HepG2 (cell line): Measurements from ENCODE around the gene SAMD4B. TPM values are rescaled to one million over a fixed set of nuclear protein-coding genes. Genes with fewer than 3 reads are reported as not detected.

Experiments
- FOXO1 ChIP-seq: sonication (generic); formaldehyde crosslinking; IDR thresholded peaks from 2 replicates; pipeline ENCODE4 v1.4.0; 2020; ENCODE audit warnings: missing genetic modification reagents
- HDAC2 ChIP-seq: sonication (generic); formaldehyde crosslinking; IDR thresholded peaks from 2 replicates; pipeline ENCODE4 v1.4.0; 2020; ENCODE audit warnings: missing genetic modification reagents
- HES4 ChIP-seq: sonication (generic); formaldehyde crosslinking; IDR thresholded peaks from 2 replicates; pipeline ENCODE4 v1.9.0; 2021; ENCODE audit warnings: mild to moderate bottlenecking, missing genetic modification reagents, borderline replicate concordance
- MEF2D ChIP-seq: sonication (generic); formaldehyde crosslinking; IDR thresholded peaks from 2 replicates; pipeline ENCODE4 v1.5.1; 2020; ENCODE audit warnings: mild to moderate bottlenecking, missing genetic modification reagents
- NFE2 ChIP-seq: sonication (generic); formaldehyde crosslinking; IDR thresholded peaks from 2 replicates; pipeline ENCODE4 v1.4.0; 2020; ENCODE audit warnings: missing genetic modification reagents
- SALL1 ChIP-seq: sonication (generic); formaldehyde crosslinking; IDR thresholded peaks from 2 replicates; pipeline ENCODE4 v1.8.0; 2022; ENCODE audit warnings: mild to moderate bottlenecking, missing genetic modification reagents
- TCF7L2 ChIP-seq: IDR thresholded peaks from 2 replicates; pipeline ENCODE4 v1.6.1; 2011; ENCODE audit warnings: mild to moderate bottlenecking, low read depth, low read length, moderate library complexity
- THAP11 ChIP-seq: IDR thresholded peaks from 2 replicates; pipeline ENCODE4 v1.6.1; 2016; ENCODE audit warnings: missing biosample characterization, missing genetic modification reagents
- U2AF2 ChIP-seq: fragments of 200-400 bp; formaldehyde crosslinking; IDR thresholded peaks from 2 replicates; pipeline ENCODE4 v1.6.1; 2017; ENCODE audit warnings: low read depth, mild to moderate bottlenecking, low read length
- ZNF350 ChIP-seq: sonication (generic); formaldehyde crosslinking; IDR thresholded peaks from 2 replicates; pipeline ENCODE4 v1.4.0; 2020; ENCODE audit warnings: mild to moderate bottlenecking, low read depth, missing genetic modification reagents, borderline replicate concordance
- polyA plus RNA-seq, 8 experiments: library from polyadenylated mRNA; depleted of rRNA in 3 of 8; stranded (reverse) in 7 of 8; unstranded in 1 of 8; fragments of >200 nt; fragmentation: Illumina TruSeq in 4 of 8; extraction: Trizol in 4 of 8; gene quantifications; 2 replicates each; pipeline versions ENCODE4 v1.2.1 to v1.2.3, GENCODE V29; 2011 to 2016; ENCODE audit warnings: low read depth in 4 of 8, missing spikeins in 1 of 8, mixed read lengths in 1 of 8; ENCODE audit not compliant: insufficient read depth in 1 of 8
- total RNA-seq, 5 experiments: library from RNA; depleted of rRNA; stranded (reverse); fragments of >200 nt; fragmentation: Illumina TruSeq; extraction: Trizol; gene quantifications; 2 replicates each; pipeline ENCODE4 v1.2.3, GENCODE V29; 2016; ENCODE audit warnings: low read depth in 1 of 5
- TF ChIP-seq, protein P1 (sequence below): sonication (generic); formaldehyde crosslinking; IDR thresholded peaks from 2 replicates; pipeline ENCODE4 v1.5.1; 2020; ENCODE audit warnings: mild to moderate bottlenecking, moderate library complexity, missing genetic modification reagents
- TF ChIP-seq, protein P2 (sequence below): sonication (generic); formaldehyde crosslinking; conservative IDR thresholded peaks from 2 replicates; pipeline ENCODE4 v1.8.0; 2022; ENCODE audit warnings: missing genetic modification reagents
- TF ChIP-seq, protein P3 (sequence below): sonication (generic); formaldehyde crosslinking; IDR thresholded peaks from 2 replicates; pipeline ENCODE4 v1.5.1; 2020; ENCODE audit warnings: mild to moderate bottlenecking, missing genetic modification reagents, moderate library complexity
- TF ChIP-seq, protein P4 (sequence below): sonication (generic); formaldehyde crosslinking; IDR thresholded peaks from 2 replicates; pipeline ENCODE4 v1.8.0; 2022; ENCODE audit warnings: mild to moderate bottlenecking, missing genetic modification reagents, moderate library complexity
- TF ChIP-seq, protein P5 (sequence below): IDR thresholded peaks from 2 replicates; pipeline ENCODE4 v1.6.1; 2016; ENCODE audit warnings: low read depth, control low read depth
- TF ChIP-seq, protein P6 (sequence below): IDR thresholded peaks from 2 replicates; pipeline ENCODE4 v1.6.1; 2016; ENCODE audit warnings: control low read depth
- TF ChIP-seq, protein P7 (sequence below): sonication (generic); formaldehyde crosslinking; IDR thresholded peaks from 2 replicates; pipeline ENCODE4 v1.4.0; 2020; ENCODE audit warnings: missing genetic modification reagents, mild to moderate bottlenecking, borderline replicate concordance

SAMD4B gene
- total and polyA plus RNA-seq, 2 of the 13 experiments (the other 11 are each of a cell fraction or from before 2014, with no cell fraction given): 26.0 to 31.8 TPM

DNA sequence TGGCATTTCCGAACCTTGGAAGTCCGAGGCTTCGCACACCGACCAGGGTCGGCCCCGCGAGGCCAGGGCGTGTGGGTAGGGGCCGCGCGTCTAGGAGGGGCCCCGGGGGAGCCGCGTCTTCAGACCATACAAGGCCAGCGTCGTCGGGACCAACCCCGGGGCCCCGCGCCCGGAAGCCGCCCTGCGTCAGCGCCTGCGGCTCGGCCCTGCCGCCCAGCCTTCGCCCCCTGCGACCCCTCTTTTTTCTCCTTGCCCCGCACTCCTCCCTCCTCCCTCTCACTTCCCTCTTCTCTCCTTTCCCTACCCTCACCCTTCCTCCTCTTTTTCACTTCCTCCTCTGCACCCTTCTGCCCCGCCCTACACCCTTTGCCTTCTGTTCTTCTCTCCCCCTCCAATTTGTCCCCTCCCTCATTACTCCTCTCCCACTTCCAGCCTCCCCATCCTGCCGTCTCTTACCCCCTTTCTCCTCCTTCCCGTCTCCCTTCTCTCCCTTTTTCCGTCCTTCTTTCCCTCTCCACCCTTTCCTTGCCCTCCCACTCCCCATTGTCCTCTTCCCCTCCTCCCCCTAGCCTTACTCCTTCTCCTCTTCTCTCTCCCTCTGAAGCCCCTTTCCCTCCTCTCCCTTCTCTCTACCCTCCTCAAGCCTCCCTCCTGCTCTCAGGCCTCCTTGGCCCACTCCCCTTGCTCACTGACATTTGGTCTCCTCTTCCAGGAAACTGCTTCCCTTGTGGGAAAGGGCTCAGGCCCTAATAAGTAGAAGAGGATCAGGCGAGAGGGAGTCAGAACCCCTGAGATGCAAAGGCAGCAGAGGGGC, 68.0 kb downstream of the SAMD4B start (continued):
- TF ChIP-seq NFE2 (CRISPR knock-in tag): no peak
- TF ChIP-seq, protein P1, sequence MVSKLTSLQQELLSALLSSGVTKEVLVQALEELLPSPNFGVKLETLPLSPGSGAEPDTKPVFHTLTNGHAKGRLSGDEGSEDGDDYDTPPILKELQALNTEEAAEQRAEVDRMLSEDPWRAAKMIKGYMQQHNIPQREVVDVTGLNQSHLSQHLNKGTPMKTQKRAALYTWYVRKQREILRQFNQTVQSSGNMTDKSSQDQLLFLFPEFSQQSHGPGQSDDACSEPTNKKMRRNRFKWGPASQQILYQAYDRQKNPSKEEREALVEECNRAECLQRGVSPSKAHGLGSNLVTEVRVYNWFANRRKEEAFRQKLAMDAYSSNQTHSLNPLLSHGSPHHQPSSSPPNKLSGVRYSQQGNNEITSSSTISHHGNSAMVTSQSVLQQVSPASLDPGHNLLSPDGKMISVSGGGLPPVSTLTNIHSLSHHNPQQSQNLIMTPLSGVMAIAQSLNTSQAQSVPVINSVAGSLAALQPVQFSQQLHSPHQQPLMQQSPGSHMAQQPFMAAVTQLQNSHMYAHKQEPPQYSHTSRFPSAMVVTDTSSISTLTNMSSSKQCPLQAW: no peak
- TF ChIP-seq, protein P2, sequence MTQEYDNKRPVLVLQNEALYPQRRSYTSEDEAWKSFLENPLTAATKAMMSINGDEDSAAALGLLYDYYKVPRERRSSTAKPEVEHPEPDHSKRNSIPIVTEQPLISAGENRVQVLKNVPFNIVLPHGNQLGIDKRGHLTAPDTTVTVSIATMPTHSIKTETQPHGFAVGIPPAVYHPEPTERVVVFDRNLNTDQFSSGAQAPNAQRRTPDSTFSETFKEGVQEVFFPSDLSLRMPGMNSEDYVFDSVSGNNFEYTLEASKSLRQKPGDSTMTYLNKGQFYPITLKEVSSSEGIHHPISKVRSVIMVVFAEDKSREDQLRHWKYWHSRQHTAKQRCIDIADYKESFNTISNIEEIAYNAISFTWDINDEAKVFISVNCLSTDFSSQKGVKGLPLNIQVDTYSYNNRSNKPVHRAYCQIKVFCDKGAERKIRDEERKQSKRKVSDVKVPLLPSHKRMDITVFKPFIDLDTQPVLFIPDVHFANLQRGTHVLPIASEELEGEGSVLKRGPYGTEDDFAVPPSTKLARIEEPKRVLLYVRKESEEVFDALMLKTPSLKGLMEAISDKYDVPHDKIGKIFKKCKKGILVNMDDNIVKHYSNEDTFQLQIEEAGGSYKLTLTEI (CRISPR knock-in tag): no peak
- TF ChIP-seq, protein P3, sequence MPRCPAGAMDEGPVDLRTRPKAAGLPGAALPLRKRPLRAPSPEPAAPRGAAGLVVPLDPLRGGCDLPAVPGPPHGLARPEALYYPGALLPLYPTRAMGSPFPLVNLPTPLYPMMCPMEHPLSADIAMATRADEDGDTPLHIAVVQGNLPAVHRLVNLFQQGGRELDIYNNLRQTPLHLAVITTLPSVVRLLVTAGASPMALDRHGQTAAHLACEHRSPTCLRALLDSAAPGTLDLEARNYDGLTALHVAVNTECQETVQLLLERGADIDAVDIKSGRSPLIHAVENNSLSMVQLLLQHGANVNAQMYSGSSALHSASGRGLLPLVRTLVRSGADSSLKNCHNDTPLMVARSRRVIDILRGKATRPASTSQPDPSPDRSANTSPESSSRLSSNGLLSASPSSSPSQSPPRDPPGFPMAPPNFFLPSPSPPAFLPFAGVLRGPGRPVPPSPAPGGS (CRISPR knock-in tag): no peak; the same call in 1 of the 2 replicates
- TF ChIP-seq ZNF350 (CRISPR knock-in tag): no peak
- TF ChIP-seq, protein P4, sequence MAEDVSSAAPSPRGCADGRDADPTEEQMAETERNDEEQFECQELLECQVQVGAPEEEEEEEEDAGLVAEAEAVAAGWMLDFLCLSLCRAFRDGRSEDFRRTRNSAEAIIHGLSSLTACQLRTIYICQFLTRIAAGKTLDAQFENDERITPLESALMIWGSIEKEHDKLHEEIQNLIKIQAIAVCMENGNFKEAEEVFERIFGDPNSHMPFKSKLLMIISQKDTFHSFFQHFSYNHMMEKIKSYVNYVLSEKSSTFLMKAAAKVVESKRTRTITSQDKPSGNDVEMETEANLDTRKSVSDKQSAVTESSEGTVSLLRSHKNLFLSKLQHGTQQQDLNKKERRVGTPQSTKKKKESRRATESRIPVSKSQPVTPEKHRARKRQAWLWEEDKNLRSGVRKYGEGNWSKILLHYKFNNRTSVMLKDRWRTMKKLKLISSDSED (CRISPR knock-in tag): no peak
- no peak for TF ChIP-seq SALL1 (CRISPR knock-in tag)
- TF ChIP-seq, protein P5, sequence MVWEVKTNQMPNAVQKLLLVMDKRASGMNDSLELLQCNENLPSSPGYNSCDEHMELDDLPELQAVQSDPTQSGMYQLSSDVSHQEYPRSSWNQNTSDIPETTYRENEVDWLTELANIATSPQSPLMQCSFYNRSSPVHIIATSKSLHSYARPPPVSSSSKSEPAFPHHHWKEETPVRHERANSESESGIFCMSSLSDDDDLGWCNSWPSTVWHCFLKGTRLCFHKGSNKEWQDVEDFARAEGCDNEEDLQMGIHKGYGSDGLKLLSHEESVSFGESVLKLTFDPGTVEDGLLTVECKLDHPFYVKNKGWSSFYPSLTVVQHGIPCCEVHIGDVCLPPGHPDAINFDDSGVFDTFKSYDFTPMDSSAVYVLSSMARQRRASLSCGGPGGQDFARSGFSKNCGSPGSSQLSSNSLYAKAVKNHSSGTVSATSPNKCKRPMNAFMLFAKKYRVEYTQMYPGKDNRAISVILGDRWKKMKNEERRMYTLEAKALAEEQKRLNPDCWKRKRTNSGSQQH (CRISPR knock-in tag): no peak
- TF ChIP-seq, protein P6, sequence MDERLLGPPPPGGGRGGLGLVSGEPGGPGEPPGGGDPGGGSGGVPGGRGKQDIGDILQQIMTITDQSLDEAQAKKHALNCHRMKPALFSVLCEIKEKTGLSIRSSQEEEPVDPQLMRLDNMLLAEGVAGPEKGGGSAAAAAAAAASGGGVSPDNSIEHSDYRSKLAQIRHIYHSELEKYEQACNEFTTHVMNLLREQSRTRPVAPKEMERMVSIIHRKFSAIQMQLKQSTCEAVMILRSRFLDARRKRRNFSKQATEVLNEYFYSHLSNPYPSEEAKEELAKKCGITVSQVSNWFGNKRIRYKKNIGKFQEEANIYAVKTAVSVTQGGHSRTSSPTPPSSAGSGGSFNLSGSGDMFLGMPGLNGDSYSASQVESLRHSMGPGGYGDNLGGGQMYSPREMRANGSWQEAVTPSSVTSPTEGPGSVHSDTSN (CRISPR knock-in tag): no peak
- TF ChIP-seq THAP11 (CRISPR knock-in tag): peak; percentile 20; the same call in 1 of the 2 replicates
- no peak; the same call in 1 of the 2 replicates for TF ChIP-seq HES4
- no peak for TF ChIP-seq FOXO1 (CRISPR knock-in tag)
- TF ChIP-seq MEF2D (CRISPR knock-in tag): no peak
- TF ChIP-seq, protein P7, sequence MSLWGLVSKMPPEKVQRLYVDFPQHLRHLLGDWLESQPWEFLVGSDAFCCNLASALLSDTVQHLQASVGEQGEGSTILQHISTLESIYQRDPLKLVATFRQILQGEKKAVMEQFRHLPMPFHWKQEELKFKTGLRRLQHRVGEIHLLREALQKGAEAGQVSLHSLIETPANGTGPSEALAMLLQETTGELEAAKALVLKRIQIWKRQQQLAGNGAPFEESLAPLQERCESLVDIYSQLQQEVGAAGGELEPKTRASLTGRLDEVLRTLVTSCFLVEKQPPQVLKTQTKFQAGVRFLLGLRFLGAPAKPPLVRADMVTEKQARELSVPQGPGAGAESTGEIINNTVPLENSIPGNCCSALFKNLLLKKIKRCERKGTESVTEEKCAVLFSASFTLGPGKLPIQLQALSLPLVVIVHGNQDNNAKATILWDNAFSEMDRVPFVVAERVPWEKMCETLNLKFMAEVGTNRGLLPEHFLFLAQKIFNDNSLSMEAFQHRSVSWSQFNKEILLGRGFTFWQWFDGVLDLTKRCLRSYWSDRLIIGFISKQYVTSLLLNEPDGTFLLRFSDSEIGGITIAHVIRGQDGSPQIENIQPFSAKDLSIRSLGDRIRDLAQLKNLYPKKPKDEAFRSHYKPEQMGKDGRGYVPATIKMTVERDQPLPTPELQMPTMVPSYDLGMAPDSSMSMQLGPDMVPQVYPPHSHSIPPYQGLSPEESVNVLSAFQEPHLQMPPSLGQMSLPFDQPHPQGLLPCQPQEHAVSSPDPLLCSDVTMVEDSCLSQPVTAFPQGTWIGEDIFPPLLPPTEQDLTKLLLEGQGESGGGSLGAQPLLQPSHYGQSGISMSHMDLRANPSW (CRISPR knock-in tag): no peak
- TF ChIP-seq HDAC2 (CRISPR knock-in tag): no peak
- TF ChIP-seq TCF7L2: no peak
- no peak for TF ChIP-seq U2AF2
